Activated T-cell treated with anti-CD3 and anti-CD28 coated beads, Interleukin-2, amount 50 U/mL, for 1 hour (primary cell): ENCODE measurements around the gene CCR3.

Experiments used
- DNase-seq: peaks from one replicate; pipeline ENCODE4 v3.0.0-alpha.2; 2020

CCR3 gene

GRCh38 chr3:46299608-46300460 lies 57.6 kb downstream of the CCR3 start:
- DNase-seq = no peak

- no peak for DNase-seq
These were observed 58.2 kb downstream of the CCR3 start for GRCh38 chr3:46300461-46300789.

GRCh38 chr3:46301122-46301835 lies 59.0 kb downstream of the CCR3 start:
- DNase-seq = no peak

GRCh38 chr3:46303240-46303639 lies 61.0 kb downstream of the CCR3 start:
- DNase-seq = no peak

- no peak for DNase-seq
These were observed 62.5 kb downstream of the CCR3 start for GRCh38 chr3:46304739-46305138.

- DNase-seq = no peak
These were observed 70.7 kb downstream of the CCR3 start for GRCh38 chr3:46312991-46313390.

GRCh38 chr3:46314517-46314916 lies 72.3 kb downstream of the CCR3 start:
- DNase-seq = no peak

GRCh38 chr3:46316206-46316605 lies 73.9 kb downstream of the CCR3 start:
- DNase-seq = no peak
